DND-41 (cell line): Measurements from ENCODE around the gene ZSCAN31.

ENCODE experiments used
- EZH2 ChIP-seq: IDR thresholded peaks from 3 replicates; pipeline ENCODE4 v1.6.1; 2012; ENCODE audit warnings: borderline replicate concordance, low read depth, mild to moderate bottlenecking, moderate library complexity, low read length, inconsistent platforms; ENCODE audit not compliant: severe bottlenecking
- TF ChIP-seq, protein P1 (sequence below): IDR thresholded peaks from 2 replicates; pipeline ENCODE4 v1.5.1; 2012; ENCODE audit warnings: borderline replicate concordance, low read length, moderate library complexity, mild to moderate bottlenecking; ENCODE audit not compliant: poor library complexity, severe bottlenecking; ENCODE audit errors: extremely low read depth

DNA sequence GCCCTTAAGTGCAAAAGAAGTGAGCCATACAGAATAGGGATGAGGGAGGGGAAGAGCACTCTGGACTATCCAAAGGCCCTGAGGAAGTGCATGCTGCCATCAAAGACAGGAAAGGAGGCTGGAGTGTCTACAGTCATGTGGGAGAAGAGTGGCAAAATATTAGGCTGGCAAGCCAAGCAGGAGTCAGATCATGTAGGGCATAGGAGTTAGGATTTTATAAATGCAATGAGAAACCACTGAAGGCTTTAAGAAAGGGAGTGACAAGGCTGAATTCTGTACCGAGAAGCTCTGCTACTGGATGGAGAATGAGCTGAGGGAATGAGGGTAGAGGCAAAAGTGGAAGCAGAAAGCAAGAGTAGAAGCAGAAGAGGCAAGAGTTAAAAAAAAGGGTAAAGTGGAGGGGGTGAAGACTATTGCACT, 2.3 kb downstream of the ZSCAN31 start:
- TF ChIP-seq, protein P1, sequence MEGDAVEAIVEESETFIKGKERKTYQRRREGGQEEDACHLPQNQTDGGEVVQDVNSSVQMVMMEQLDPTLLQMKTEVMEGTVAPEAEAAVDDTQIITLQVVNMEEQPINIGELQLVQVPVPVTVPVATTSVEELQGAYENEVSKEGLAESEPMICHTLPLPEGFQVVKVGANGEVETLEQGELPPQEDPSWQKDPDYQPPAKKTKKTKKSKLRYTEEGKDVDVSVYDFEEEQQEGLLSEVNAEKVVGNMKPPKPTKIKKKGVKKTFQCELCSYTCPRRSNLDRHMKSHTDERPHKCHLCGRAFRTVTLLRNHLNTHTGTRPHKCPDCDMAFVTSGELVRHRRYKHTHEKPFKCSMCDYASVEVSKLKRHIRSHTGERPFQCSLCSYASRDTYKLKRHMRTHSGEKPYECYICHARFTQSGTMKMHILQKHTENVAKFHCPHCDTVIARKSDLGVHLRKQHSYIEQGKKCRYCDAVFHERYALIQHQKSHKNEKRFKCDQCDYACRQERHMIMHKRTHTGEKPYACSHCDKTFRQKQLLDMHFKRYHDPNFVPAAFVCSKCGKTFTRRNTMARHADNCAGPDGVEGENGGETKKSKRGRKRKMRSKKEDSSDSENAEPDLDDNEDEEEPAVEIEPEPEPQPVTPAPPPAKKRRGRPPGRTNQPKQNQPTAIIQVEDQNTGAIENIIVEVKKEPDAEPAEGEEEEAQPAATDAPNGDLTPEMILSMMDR: no peak
- TF ChIP-seq EZH2: no peak
